Duodenal mucosa (tissue), 2 donors: ENCODE measurements around the gene MLLT3.
A peak's percentile ranks its signal among the peaks of the same experiment; 100 is the strongest.
"Not testable (repeated sequence)": the region's sequence is repeated elsewhere in the genome, so short reads cannot be mapped to it uniquely, and the experiment has no call there.

ENCODE experiments used
- H3K27ac ChIP-seq: one replicate; pipeline ENCODE4 v1.7.0; 2013; ENCODE audit warnings: low read depth, low read length
- H3K27me3 ChIP-seq, 2 donors: one replicate each; pipeline ENCODE4 v1.7.0; 2013; ENCODE audit warnings: low read length in 2 of 2, control low read depth in 1 of 2; ENCODE audit not compliant: insufficient read depth in 2 of 2, control insufficient read depth in 1 of 2
- H3K36me3 ChIP-seq, 2 donors: one replicate each; pipeline ENCODE4 v1.7.0; 2013; ENCODE audit warnings: low read length in 2 of 2, control low read depth in 1 of 2; ENCODE audit not compliant: insufficient read depth in 2 of 2, control insufficient read depth in 1 of 2
- H3K4me1 ChIP-seq, 2 donors: one replicate each; pipeline ENCODE4 v1.7.0; 2013; ENCODE audit warnings: low read length in 2 of 2, control low read depth in 1 of 2; ENCODE audit not compliant: insufficient read depth in 2 of 2, control insufficient read depth in 1 of 2
- H3K4me3 ChIP-seq, 2 donors: one replicate each; pipeline ENCODE4 v1.7.0; 2013; ENCODE audit warnings: low read length in 2 of 2, low read depth in 1 of 2
- H3K9ac ChIP-seq, 2 donors: one replicate each; pipeline ENCODE4 v1.7.0; 2013; ENCODE audit warnings: low read length in 2 of 2, low read depth in 1 of 2
- H3K9me3 ChIP-seq, 2 donors: one replicate each; pipeline ENCODE4 v1.7.0; 2013; ENCODE audit warnings: low read length in 2 of 2, control low read depth in 1 of 2; ENCODE audit not compliant: control insufficient read depth in 1 of 2

Gene MLLT3

DNA sequence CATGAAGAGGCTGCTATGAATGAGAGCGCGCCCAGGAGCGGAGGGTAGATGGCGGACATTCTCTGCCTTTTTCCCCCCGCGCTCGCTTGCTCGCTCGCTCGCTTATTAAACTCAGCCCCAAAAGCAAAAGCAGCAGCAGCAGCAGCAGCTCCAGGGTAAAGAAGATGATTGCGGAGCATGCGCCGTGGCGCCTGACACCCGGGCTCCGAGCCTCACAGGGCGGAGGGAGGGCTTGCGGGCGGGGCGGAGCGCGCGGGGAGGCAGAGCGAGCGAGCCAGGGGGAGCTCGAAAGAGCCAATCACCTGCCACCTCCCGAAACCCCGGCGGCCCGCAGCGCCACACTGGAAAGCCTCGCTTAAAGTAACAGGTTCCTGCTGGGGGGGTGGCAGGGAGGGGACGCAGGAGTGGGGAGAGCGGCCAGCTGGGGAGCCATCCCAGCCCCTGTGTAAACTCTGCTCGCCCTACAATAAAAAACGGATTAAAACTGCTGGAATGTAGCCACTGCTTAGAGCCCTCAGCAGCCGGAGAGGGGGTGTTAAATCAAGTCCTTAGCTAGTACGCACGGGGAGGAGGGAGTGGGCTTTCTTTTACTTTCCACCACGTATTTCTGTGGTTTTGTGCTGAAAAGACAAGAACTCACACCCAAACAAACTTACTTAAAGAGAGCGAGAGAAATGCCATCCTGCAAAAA lies at the start of gene MLLT3:
Gene MLLT3, minus strand, starts transcription at position 170 of the 691 bp plus-strand sequence.
- Histone ChIP-seq H3K9ac (peak within 1 kb of the TSS; percentile 60 to 66), H3K9me3 (no peaks in the 10 kb centered on the region), H3K36me3 (no peaks in the 10 kb centered on the region), H3K4me3 (peak within 1 kb of the TSS; percentile 80 to 93), H3K27me3 (no peaks in the 10 kb centered on the region), H3K27ac (peak within 1 kb of the TSS; percentile 79), H3K4me1 (peaks cover 15 to 34% of the 10 kb centered on the region in 2 donors)

DNA sequence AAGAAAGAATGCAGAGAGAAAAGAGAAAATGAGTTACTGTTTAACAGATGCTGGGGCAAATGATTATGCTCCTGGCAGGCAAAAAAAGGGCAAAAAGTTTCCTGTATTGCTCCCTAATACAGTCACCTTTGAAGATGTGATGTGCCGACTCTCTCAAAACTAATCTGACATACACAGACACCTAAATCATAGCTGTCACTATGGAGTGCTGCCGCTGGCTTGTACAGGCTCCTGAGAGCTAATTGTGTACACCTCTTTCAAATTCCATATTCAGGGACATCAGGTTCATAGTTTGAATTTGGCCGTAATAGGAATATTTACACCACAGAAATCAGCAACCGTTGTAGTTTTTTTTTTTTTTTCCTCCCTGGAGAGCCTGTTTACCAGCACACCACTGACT lies 49.3 kb upstream of the MLLT3 start:
- no peaks in the 10 kb centered on the region for H3K9me3 ChIP-seq
- no peak overlapping the region for H3K4me3 ChIP-seq
- H3K4me1 ChIP-seq = no peaks in the 10 kb centered on the region
- no peak overlapping the region for H3K9ac ChIP-seq
- H3K27ac ChIP-seq = no peak overlapping the region
- no peaks in the 10 kb centered on the region for H3K27me3 ChIP-seq
- H3K36me3 ChIP-seq = no peaks in the 10 kb centered on the region

DNA sequence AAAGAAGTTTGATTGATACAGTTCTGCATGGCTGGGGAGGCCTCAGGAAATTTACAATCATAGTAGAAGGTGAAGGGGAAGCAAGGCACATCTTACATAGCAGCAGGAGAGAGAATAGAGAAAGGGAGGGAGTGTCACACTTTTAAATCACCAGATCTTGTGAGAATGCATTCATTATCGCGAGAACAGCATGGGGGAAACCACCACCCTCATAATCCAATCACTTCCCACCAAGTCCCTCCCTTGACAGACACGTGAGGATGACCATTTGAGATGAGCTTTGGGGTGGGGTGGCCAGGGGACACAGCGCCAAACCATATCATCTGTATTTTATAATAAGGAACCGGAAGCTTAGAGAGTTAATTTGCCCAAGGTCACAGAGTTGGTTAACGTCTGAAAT lies 48.1 kb upstream of the MLLT3 start:
- H3K9ac ChIP-seq = no peak overlapping the region
- H3K9me3 ChIP-seq = no peaks in the 10 kb centered on the region
- no peaks in the 10 kb centered on the region for H3K4me1 ChIP-seq
- no peak overlapping the region for H3K4me3 ChIP-seq
- H3K27me3 ChIP-seq = no peaks in the 10 kb centered on the region
- H3K36me3 ChIP-seq = no peaks in the 10 kb centered on the region
- no peak overlapping the region for H3K27ac ChIP-seq

DNA sequence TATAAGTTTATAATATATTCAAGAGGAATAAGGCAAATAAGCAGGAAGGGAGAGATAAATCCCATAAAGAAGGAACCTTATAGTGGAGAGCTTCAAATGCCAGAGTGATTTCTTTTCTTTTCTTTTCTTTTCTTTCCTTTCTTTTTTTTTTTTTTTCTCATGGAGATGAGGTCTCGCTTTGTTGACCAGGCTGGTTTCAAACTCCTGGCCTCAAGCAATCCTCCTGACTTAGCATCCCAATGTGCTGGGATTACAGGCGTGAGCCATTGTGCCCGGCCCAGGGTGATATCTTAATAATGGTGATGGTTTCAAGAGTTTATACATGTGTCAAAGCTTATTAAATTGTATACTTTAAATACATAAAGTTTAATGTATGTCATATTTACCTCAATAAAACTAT lies 42.2 kb upstream of the MLLT3 start:
- Histone ChIP-seq H3K9ac (no peak overlapping the region), H3K36me3 (no peaks in the 10 kb centered on the region), H3K4me1 (peaks cover 2 to 4% of the 10 kb centered on the region in 2 donors), H3K27me3 (no peaks in the 10 kb centered on the region), H3K27ac (no peak overlapping the region), H3K9me3 (no peaks in the 10 kb centered on the region), H3K4me3 (no peak overlapping the region)

DNA sequence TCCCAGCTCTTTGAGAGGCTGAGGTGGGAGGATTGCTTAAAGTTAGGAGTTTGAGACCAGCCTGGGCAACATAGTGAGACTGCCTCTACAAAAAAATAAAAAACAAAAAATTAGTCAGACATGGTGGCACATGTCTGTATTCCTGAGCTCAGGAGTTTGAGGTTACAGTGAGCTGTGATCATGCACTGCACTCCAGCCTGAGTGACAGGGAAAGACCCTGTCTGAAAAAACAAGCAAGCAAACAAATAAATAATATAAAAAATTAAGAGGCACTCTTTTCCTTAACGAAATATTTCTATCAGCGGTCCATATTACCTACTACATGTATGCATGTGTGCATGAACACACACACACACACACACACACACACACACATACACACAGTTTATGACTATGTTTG lies 40.8 kb upstream of the MLLT3 start:
- Histone ChIP-seq H3K27me3 (no peaks in the 10 kb centered on the region), H3K9me3 (no peaks in the 10 kb centered on the region), H3K27ac (no peak overlapping the region), H3K4me3 (no peak overlapping the region), H3K36me3 (no peaks in the 10 kb centered on the region), H3K4me1 (peaks cover 4 to 8% of the 10 kb centered on the region in 2 donors), H3K9ac (no peak overlapping the region)

DNA sequence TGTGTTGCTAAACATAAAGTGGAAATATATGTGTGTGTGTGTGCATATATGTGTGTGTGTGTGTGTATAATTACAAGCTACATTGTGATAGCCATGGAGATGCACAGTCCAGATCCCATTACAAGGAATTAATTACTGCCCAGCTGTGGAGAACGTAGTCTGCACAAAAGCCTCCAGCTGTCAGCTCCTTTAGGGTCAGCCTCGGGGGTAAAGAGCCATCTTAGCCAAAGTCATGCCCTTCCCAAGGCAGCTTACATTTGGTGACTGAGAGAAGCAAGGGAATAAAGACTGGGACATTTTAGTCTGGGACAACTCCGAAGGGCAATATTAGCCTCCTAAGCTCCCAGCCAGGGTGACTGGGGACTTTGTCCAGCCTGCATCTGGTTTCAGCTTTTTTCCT lies 39.9 kb upstream of the MLLT3 start:
- no peaks in the 10 kb centered on the region for H3K36me3 ChIP-seq
- H3K27ac ChIP-seq = no peak overlapping the region
- H3K27me3 ChIP-seq = no peaks in the 10 kb centered on the region
- H3K4me3 ChIP-seq = no peak overlapping the region
- no peak overlapping the region for H3K9ac ChIP-seq
- H3K4me1 ChIP-seq = peaks cover 4 to 8% of the 10 kb centered on the region in 2 donors
- no peaks in the 10 kb centered on the region for H3K9me3 ChIP-seq

DNA sequence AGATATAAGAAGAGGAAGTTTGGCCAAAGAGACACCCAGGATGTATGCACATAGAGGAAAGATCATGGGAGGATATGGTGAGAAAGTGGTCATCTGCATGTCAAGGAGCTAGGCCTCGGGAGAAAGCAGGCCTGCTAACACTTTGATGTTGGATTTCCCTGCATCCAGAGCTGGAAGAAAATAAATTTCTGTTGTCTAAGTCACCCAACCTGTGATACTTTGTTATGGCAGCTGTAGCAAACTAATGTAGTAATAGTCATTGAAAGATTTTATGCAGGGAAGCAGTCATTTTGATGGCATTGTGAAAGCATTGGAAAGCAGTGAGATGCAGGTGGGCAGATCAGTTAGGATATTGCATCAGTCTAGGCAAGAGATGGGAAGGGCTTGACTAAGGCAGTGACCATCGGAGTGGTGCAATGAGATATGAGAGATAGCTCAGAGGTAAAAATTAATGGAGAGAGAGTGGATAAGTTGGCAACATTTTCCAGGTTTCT lies 37.2 kb upstream of the MLLT3 start:
- Histone ChIP-seq H3K9me3 (no peaks in the 10 kb centered on the region), H3K9ac (no peak overlapping the region), H3K4me3 (peak overlapping the region in 1 of 2 donors; percentile 23), H3K27ac (no peak overlapping the region), H3K27me3 (no peaks in the 10 kb centered on the region), H3K4me1 (peaks cover 0 to 8% of the 10 kb centered on the region in 2 donors), H3K36me3 (no peaks in the 10 kb centered on the region)

DNA sequence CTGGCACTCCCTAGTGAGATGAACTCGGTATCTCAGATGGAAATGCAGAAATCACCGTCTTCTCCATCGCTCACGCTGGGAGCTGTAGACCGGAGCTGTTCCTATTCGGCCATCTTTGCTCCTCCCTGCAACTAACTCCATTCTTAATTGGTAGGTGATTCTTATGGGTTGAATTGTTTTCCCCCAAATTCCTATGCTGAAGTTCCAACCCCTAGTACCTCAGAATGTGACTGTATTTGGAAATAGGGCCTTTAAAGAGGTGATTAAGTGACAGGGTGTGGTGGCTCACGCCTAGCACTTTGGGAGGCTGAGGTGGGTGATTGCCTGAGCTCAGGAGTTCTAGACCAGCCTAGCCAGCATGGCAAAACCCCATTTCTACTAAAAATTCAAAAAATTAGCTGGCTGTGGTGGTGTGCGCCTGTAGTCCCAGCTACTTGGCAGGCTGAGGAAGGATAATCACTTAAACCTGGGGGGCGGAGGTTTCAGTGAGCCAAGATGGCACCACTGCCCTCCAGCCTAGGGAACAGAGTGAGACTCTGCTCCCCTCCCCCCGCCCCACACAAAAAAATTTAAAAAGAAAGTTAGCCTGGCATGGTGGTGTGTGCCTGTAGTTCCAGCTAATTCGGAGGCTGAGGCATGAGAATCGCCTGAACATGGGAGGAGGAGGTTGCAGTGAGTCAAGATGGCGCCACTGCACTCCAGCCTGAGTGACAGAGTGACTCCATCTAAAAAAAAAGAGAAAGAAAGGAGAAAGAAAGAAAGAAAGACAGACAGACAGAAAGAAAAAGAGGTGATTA lies 36.6 kb upstream of the MLLT3 start:
- peak overlapping the region in 1 of 2 donors; percentile 32 for H3K9ac ChIP-seq

DNA sequence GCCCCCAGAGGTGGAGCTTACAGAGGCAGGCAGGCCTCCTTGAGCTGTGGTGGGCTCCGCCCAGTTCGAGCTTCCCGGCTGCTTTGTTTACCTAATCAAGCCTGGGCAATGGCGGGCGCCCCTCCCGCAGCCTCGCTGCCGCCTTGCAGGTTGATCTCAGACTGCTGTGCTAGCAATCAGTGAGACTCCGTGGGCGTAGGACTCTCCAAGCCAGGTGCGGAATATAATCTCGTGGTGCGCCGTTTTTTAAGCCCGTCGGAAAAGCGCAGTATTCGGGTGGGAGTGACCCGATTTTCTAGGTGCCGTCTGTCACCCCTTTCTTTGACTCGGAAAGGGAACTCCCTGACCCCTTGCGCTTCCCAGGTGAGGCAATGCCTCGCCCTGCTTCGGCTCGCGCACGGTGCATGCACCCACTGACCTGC lies 36.0 kb upstream of the MLLT3 start:
- not testable (repeated sequence) for H3K27ac ChIP-seq, H3K27me3 ChIP-seq, H3K9me3 ChIP-seq, H3K4me1 ChIP-seq, H3K36me3 ChIP-seq
- H3K4me3 ChIP-seq = peak overlapping the region; percentile 57 to 74
- peak overlapping the region in 1 of 2 donors; percentile 32 for H3K9ac ChIP-seq

More for the DNA sequence above, 36.6 kb upstream of the MLLT3 start:
- no peaks in the 10 kb centered on the region for H3K36me3 ChIP-seq
- no peaks in the 10 kb centered on the region for H3K27me3 ChIP-seq
- peak overlapping the region; percentile 57 to 74 for H3K4me3 ChIP-seq
- no peak overlapping the region for H3K27ac ChIP-seq
- H3K9me3 ChIP-seq = no peaks in the 10 kb centered on the region
- H3K4me1 ChIP-seq = peaks cover 0 to 8% of the 10 kb centered on the region in 2 donors

DNA sequence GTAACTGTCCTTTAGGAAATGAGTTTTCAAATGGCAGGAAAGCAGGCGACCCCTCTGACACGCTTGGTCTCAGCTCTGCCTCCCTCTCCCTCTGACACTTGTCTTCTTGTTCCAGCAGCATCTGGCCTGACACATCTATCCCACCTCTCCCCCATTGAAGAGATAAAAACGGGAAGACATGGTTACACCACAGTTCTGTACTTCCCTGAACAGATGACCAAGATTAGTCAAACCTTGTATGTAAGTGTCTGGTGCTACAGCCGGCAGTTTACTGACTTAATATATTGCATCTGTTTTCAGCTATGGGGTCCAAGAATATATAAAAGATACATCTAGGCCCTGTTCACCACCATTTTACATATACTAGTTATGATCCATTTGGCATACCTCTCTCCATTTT lies 29.6 kb upstream of the MLLT3 start:
- H3K4me3 ChIP-seq = no peak overlapping the region
- H3K9ac ChIP-seq = no peak overlapping the region
- H3K27ac ChIP-seq = no peak overlapping the region
- no peaks in the 10 kb centered on the region for H3K4me1 ChIP-seq
- no peaks in the 10 kb centered on the region for H3K36me3 ChIP-seq
- H3K27me3 ChIP-seq = no peaks in the 10 kb centered on the region
- H3K9me3 ChIP-seq = no peaks in the 10 kb centered on the region
